GM12878 (cell line): ENCODE measurements around the gene USP9X. TPM values are rescaled to one million over a fixed set of nuclear protein-coding genes. Genes with fewer than 3 reads are reported as not detected.

Experiments used
- ATAC-seq: fragments of 200-7000 bp; cut with Tn5 transposase; 3 replicates; pipeline ENCODE4 v1.9.1; 2020; ENCODE audit warnings: mild to moderate bottlenecking, moderate library complexity
- BruUV-seq: library from RNA; stranded (reverse); fragments of 400-500 nt; replicated peaks from 2 replicates; lab custom pipeline; 2021; lab: Mats Ljungman, UMichigan
- CTCF ChIA-PET: fragments of 300-600 bp; sonication (Branson Sonifier 250); formaldehyde crosslinking; extraction: SDS; loops from one replicate; lab custom pipeline; 2021; ENCODE audit warnings: inconsistent platforms; lab: Yijun Ruan, JAX
- POLR2A ChIA-PET: fragments of 350-600 bp; formaldehyde crosslinking; extraction: SDS; loops from one replicate; lab custom pipeline; 2021; ENCODE audit warnings: inconsistent platforms; lab: Charles Lee
- RAD21 ChIA-PET: fragments of 300-600 bp; sonication (Branson Sonifier 250); formaldehyde crosslinking; loops from one replicate; lab custom pipeline; 2023; ENCODE audit warnings: antibody characterized with exemption; ENCODE audit not compliant: unreplicated experiment; lab: Charles Lee
- SMC1A ChIA-PET: fragments of 300-600 bp; sonication (Branson Sonifier 250); formaldehyde crosslinking; loops from one replicate; lab custom pipeline; 2023; ENCODE audit not compliant: unreplicated experiment, uncharacterized antibody; lab: Charles Lee
- DNase-seq: peaks from one replicate; pipeline ENCODE4 v3.0.0-alpha.2; 2011; ENCODE audit warnings: low read depth, low spot score
- FAIRE-seq: peaks from 3 replicates; lab custom pipeline; 2011; peaks lifted over from hg19 to GRCh38; lab: Jason Lieb, UNC
- H2AFZ ChIP-seq: 2 replicates; pipeline ENCODE4 v1.6.0; 2011; ENCODE audit warnings: low read depth, low read length, control low read depth; ENCODE audit not compliant: control insufficient read depth
- H3K27ac ChIP-seq: 2 replicates; pipeline ENCODE4 v1.5.1; 2011; ENCODE audit warnings: control low read depth; ENCODE audit not compliant: control insufficient read depth, insufficient read depth
- H3K27me3 ChIP-seq, 2 experiments: replicated peaks in 1 of 2; 2 replicates each; pipeline versions ENCODE4 v1.6.0 to v1.6.1; 2011; ENCODE audit warnings: low read length in 1 of 2; ENCODE audit not compliant: control insufficient read depth in 2 of 2, insufficient read depth in 2 of 2
- H3K36me3 ChIP-seq, 2 experiments: 2 replicates each; pipeline ENCODE4 v1.5.1; 2011; ENCODE audit warnings: low read length in 1 of 2; ENCODE audit not compliant: control insufficient read depth in 2 of 2, insufficient read depth in 2 of 2
- H3K4me1 ChIP-seq: 2 replicates; pipeline ENCODE4 v1.6.1; 2011; ENCODE audit warnings: mild to moderate bottlenecking, low read length, moderate library complexity, mixed read lengths; ENCODE audit not compliant: control insufficient read depth, insufficient read depth
- H3K4me2 ChIP-seq: 2 replicates; pipeline ENCODE4 v1.6.0; 2011; ENCODE audit warnings: control low read depth; ENCODE audit not compliant: control insufficient read depth, insufficient read depth
- H3K4me3 ChIP-seq: fragments of 200-600 bp; sonication (generic); 2 replicates; pipeline ENCODE4 v1.5.1; 2016
- H3K79me2 ChIP-seq: 2 replicates; pipeline ENCODE4 v1.6.0; 2011; ENCODE audit warnings: low read length; ENCODE audit not compliant: control insufficient read depth, insufficient read depth
- H3K9ac ChIP-seq: 2 replicates; pipeline ENCODE4 v1.8.0; 2011; ENCODE audit warnings: low read length, control low read depth, mixed read lengths; ENCODE audit not compliant: control insufficient read depth, insufficient read depth
- H3K9me3 ChIP-seq: replicated peaks from 3 replicates; pipeline ENCODE4 v1.5.1; 2011; ENCODE audit warnings: mild to moderate bottlenecking, low read length; ENCODE audit not compliant: control insufficient read depth, insufficient read depth
- H4K20me1 ChIP-seq: 2 replicates; pipeline ENCODE4 v1.6.0; 2011; ENCODE audit not compliant: control insufficient read depth, insufficient read depth
- ATF7 ChIP-seq: fragments of 450-650 bp; IDR thresholded peaks from 2 replicates; pipeline ENCODE4 v1.6.1; 2016; ENCODE audit warnings: low read depth, mild to moderate bottlenecking
- BRCA1 ChIP-seq: IDR thresholded peaks from 2 replicates; pipeline ENCODE4 v1.6.1; 2011; ENCODE audit warnings: low read depth, low read length, improper control_type of control experiment
- POLR2AphosphoS2 ChIP-seq: IDR thresholded peaks from 2 replicates; pipeline ENCODE4 v1.6.1; 2011; ENCODE audit warnings: low read depth, mild to moderate bottlenecking, low read length, improper control_type of control experiment, moderate library complexity
- TAF1 ChIP-seq: IDR thresholded peaks from 2 replicates; pipeline ENCODE4 v1.6.1; 2011; ENCODE audit warnings: mild to moderate bottlenecking, low read depth, low read length, borderline replicate concordance
- WGBS: methylation state at CpG from one replicate; pipeline ENCODE4 v1.1.6; 2016; ENCODE audit warnings: low lambda C conversion rate; ENCODE audit not compliant: insufficient replicate concordance, insufficient coverage; ENCODE audit errors: missing lambda C conversion rate; 5-methylcytosine and 5-hydroxymethylcytosine counted together
- in situ Hi-C: fragments of 300-500 bp; cut with MboI; formaldehyde crosslinking; loops from 9 replicates; pipeline ENCODE4 v1.14.3; 2018; ENCODE audit warnings: mixed read lengths
- intact Hi-C: fragments of 100-400 bp; cut with micrococcal nuclease; formaldehyde crosslinking; loops from one replicate; pipeline ENCODE4 v1.14.2; 2022; ENCODE audit not compliant: unreplicated experiment
- polyA plus RNA-seq, 11 experiments: library from polyadenylated mRNA; depleted of rRNA in 4 of 11; unstranded in 6 of 11; stranded (reverse) in 5 of 11; fragments of >200 nt; fragmentation: Nextera tagmentation in 4 of 11; fragmentation: Illumina TruSeq in 1 of 11; extraction: Ambion mirVana in 4 of 11; extraction: Trizol in 1 of 11; gene quantifications; 1 replicate in 1 of 11; 2 replicates in 10 of 11; pipeline versions ENCODE4 v1.2.1 to v1.2.3, GENCODE V29; 2011 to 2016; ENCODE audit warnings: inconsistent platforms in 2 of 11, missing spikeins in 2 of 11, low read depth in 1 of 11
- total RNA-seq, 4 experiments: library from RNA; depleted of rRNA in 3 of 4; stranded (reverse); fragments of >200 nt in 3 of 4; fragmentation: Illumina TruSeq in 1 of 4; extraction: Trizol in 1 of 4; gene quantifications; 2 replicates each; pipeline versions ENCODE4 v1.2.1 to v1.2.3, GENCODE V29; 2013 to 2021

The USP9X gene
- total and polyA plus RNA-seq, 10 of the 15 experiments (the other 5 are each of a cell fraction or from before 2014, with no cell fraction given): 9.3 to 61.6 (median 31.7) TPM

DNA sequence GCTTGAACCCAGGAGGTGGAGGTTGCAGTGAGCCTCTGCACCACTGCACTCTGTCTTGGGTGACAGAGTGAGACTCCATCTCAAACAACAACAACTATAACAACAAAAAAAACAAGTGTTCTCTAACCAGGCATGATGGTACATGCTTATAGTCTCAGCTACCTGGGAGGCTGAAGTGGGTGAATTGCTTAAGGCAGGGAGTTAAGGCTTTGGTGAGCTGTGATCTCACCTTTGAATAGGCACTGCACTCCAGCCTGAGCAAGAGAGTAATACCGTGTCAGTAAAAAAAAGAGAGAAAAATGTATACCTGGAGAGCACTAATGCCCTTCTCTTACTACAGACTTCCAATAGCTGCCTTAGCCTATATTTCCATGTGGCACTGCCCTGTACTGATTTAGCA is 18.9 kb upstream of the USP9X start:
- no peaks in the 10 kb centered on the region; a peak in 1 of 4 replicates for H3K27me3 ChIP-seq
- no peak overlapping the region for H2AFZ ChIP-seq
- H3K4me3 ChIP-seq: no peak overlapping the region
- ChIA-PET POLR2A (no interaction called here), RAD21 (no interaction called here), CTCF (no interaction called here), SMC1A (no interaction called here)
- no peak overlapping the region for H3K9ac ChIP-seq
- H4K20me1 ChIP-seq: no peaks in the 10 kb centered on the region
- no peaks in the 10 kb centered on the region for H3K9me3 ChIP-seq
- TF ChIP-seq ATF7: no peak
- intact Hi-C loops (no loop called here), in situ Hi-C loops (no loop called here)
- FAIRE-seq: no peak
- H3K4me1 ChIP-seq: no peaks in the 10 kb centered on the region
- H3K79me2 ChIP-seq: no peaks in the 10 kb centered on the region
- WGBS: 83% methylated on average over 1 of the region's 1 CpG
- BruUV-seq: no TSS peak
- no peaks in the 10 kb centered on the region for H3K36me3 ChIP-seq
- ATAC-seq: no peak
- DNase-seq: no peak
- H3K27ac ChIP-seq: no peak overlapping the region
- H3K4me2 ChIP-seq: no peak overlapping the region

DNA sequence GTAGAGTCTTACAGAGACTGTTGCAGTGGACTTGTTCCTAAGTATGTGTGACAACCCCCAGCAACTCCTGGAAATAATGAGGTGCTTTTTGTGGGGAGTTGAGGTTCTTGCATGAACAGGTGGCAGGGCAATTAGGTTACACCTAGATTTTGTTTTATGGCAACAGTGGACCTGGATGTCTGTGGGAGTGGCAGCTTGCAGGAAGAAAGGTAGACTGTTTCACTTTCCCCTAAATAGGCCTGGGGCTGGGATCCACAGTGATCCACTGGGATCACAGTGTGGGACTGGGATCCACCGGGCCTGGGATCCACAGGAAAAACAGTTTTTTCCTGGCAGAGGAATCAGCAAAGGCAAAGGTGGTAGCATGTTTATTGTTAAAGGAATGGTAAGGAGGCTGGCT is 18.3 kb upstream of the USP9X start:
- DNase-seq (no peak), ATAC-seq (no peak), FAIRE-seq (no peak)
- Histone ChIP-seq H3K27me3 (no peaks in the 10 kb centered on the region; a peak in 1 of 4 replicates), H4K20me1 (no peaks in the 10 kb centered on the region), H3K79me2 (no peaks in the 10 kb centered on the region), H3K27ac (no peak overlapping the region), H3K4me1 (no peaks in the 10 kb centered on the region), H2AFZ (no peak overlapping the region), H3K9ac (no peak overlapping the region), H3K4me2 (no peak overlapping the region), H3K9me3 (no peaks in the 10 kb centered on the region), H3K4me3 (no peak overlapping the region), H3K36me3 (no peaks in the 10 kb centered on the region)
- in situ Hi-C loops (no loop called here), intact Hi-C loops (no loop called here)
- SMC1A ChIA-PET: no interaction called here
- TF ChIP-seq BRCA1 (no peak), TAF1 (no peak), POLR2AphosphoS2 (no peak)
- CTCF ChIA-PET: interaction anchor here (0.7 kb wide), 1 partner anchor 178 kb away, joined by 3 read pairs; no protein-coding TSS in a partner anchor
- WGBS: 86% methylated on average over 1 of the region's 1 CpG
- RAD21 ChIA-PET: no interaction called here
- POLR2A ChIA-PET: no interaction called here
- BruUV-seq: no TSS peak
